H1 (cell line): Measurements from ENCODE around the gene NRXN3. TPM values are rescaled to one million over a fixed set of nuclear protein-coding genes. Genes with fewer than 3 reads are reported as not detected.
A peak's percentile ranks its signal among the peaks of the same experiment; 100 is the strongest.

Experiments
- ASH2L ChIP-seq: fragments of 200-600, 300-600 bp; sonication (generic); IDR thresholded peaks from one replicate; pipeline ENCODE4 v1.7.1; 2017; ENCODE audit warnings: low read length
- CHD2 ChIP-seq: IDR thresholded peaks from 2 replicates; pipeline ENCODE4 v1.6.1; 2012; ENCODE audit warnings: low read length, improper control_type of control experiment
- CTCF ChIP-seq, 3 experiments: IDR thresholded peaks; 1 replicate in 2 of 3; 2 replicates in 1 of 3; pipeline versions ENCODE4 v1.5.1 to v1.6.1; 2011; ENCODE audit warnings: low read length in 3 of 3, mild to moderate bottlenecking in 3 of 3, inconsistent platforms in 2 of 3, low read depth in 1 of 3, moderate library complexity in 1 of 3; ENCODE audit not compliant: insufficient read depth in 1 of 3; ENCODE audit errors: control extremely low read depth in 1 of 3
- EGR1 ChIP-seq: IDR thresholded peaks from 2 replicates; pipeline ENCODE4 v1.6.1; 2011; ENCODE audit warnings: low read depth, low read length, borderline replicate concordance
- EZH2 ChIP-seq: fragments of 200-600 bp; sonication (generic); IDR thresholded peaks from 2 replicates; pipeline ENCODE4 v1.7.1; 2012; ENCODE audit warnings: low read depth, mild to moderate bottlenecking, moderate library complexity, low read length, inconsistent platforms; ENCODE audit not compliant: severe bottlenecking
- GABPA ChIP-seq: IDR thresholded peaks from 2 replicates; pipeline ENCODE4 v1.6.1; 2011; ENCODE audit warnings: mild to moderate bottlenecking, low read length, moderate library complexity, borderline replicate concordance; ENCODE audit not compliant: insufficient read depth
- GTF2F1 ChIP-seq: IDR thresholded peaks from 2 replicates; pipeline ENCODE4 v1.6.1; 2012; ENCODE audit warnings: low read depth, low read length, improper control_type of control experiment, borderline replicate concordance
- HDAC2 ChIP-seq, 2 experiments: fragments of 300-600 bp in 1 of 2; sonication (generic) in 1 of 2; IDR thresholded peaks; 2 replicates each; pipeline ENCODE4 v1.6.1; 2011 to 2012; ENCODE audit warnings: low read depth in 2 of 2, low read length in 2 of 2, mild to moderate bottlenecking in 2 of 2, moderate library complexity in 2 of 2, borderline replicate concordance in 1 of 2, inconsistent platforms in 1 of 2
- JUN ChIP-seq: IDR thresholded peaks from 2 replicates; pipeline ENCODE4 v1.6.1; 2011; ENCODE audit warnings: low read depth, mild to moderate bottlenecking, improper control_type of control experiment, low read length
- KDM4A ChIP-seq: IDR thresholded peaks from one replicate; pipeline ENCODE4 v1.7.1; 2012; ENCODE audit warnings: low read depth, mild to moderate bottlenecking, moderate library complexity, low read length, inconsistent platforms; ENCODE audit not compliant: severe bottlenecking
- NRF1 ChIP-seq: IDR thresholded peaks from 2 replicates; pipeline ENCODE4 v1.6.1; 2011; ENCODE audit warnings: mild to moderate bottlenecking, low read depth, low read length, improper control_type of control experiment
- POU5F1 ChIP-seq: IDR thresholded peaks from 2 replicates; pipeline ENCODE4 v1.6.1; 2011; ENCODE audit warnings: low read depth, mild to moderate bottlenecking, low read length, moderate library complexity
- RAD21 ChIP-seq, 2 experiments: IDR thresholded peaks in 1 of 2; conservative IDR thresholded peaks in 1 of 2; 2 replicates each; pipeline ENCODE4 v1.6.1; 2011; ENCODE audit warnings: low read depth in 2 of 2, low read length in 2 of 2, improper control_type of control experiment in 1 of 2, inconsistent platforms in 1 of 2, mild to moderate bottlenecking in 1 of 2, moderate library complexity in 1 of 2
- RFX5 ChIP-seq: IDR thresholded peaks from 2 replicates; pipeline ENCODE4 v1.6.1; 2011; ENCODE audit warnings: low read depth, low read length, improper control_type of control experiment, borderline replicate concordance
- RXRA ChIP-seq: IDR thresholded peaks from 2 replicates; pipeline ENCODE4 v1.6.1; 2011; ENCODE audit warnings: low read depth, mild to moderate bottlenecking, low read length, moderate library complexity; ENCODE audit not compliant: insufficient read depth
- SAP30 ChIP-seq: fragments of 300-600 bp; sonication (generic); IDR thresholded peaks from 2 replicates; pipeline ENCODE4 v1.7.1; 2012; ENCODE audit warnings: low read length, moderate library complexity, mild to moderate bottlenecking, inconsistent platforms; ENCODE audit not compliant: insufficient read depth, insufficient replicate concordance
- SRF ChIP-seq: IDR thresholded peaks from 2 replicates; pipeline ENCODE4 v1.6.1; 2011; ENCODE audit warnings: mild to moderate bottlenecking, low read depth, low read length, moderate library complexity
- SUZ12 ChIP-seq: fragments of 200-600 bp; sonication (generic); IDR thresholded peaks from 2 replicates; pipeline ENCODE4 v1.6.1; 2012; ENCODE audit warnings: mild to moderate bottlenecking, inconsistent platforms, low read length, moderate library complexity, mixed read lengths
- TAF7 ChIP-seq: optimal IDR thresholded peaks from 2 replicates; pipeline ENCODE3; 2011; ENCODE audit warnings: low read depth, mild to moderate bottlenecking, inconsistent platforms, low read length, moderate library complexity, borderline replicate concordance
- TBP ChIP-seq: IDR thresholded peaks from 2 replicates; pipeline ENCODE4 v1.6.1; 2011; ENCODE audit warnings: low read depth, low read length, improper control_type of control experiment
- ZNF274 ChIP-seq: IDR thresholded peaks from 2 replicates; pipeline ENCODE4 v1.7.0; 2012; ENCODE audit warnings: low read length, borderline replicate concordance; ENCODE audit errors: extremely low read depth
- polyA plus RNA-seq, 7 experiments: library from polyadenylated mRNA; depleted of rRNA in 3 of 7; stranded (reverse) in 5 of 7; unstranded in 2 of 7; fragments of >200 nt in 5 of 7; fragments of 200-250 nt in 2 of 7; gene quantifications; 1 replicate in 5 of 7; 2 replicates in 1 of 7; 4 replicates in 1 of 7; pipeline versions ENCODE4 v1.2.1 to v1.2.3, GENCODE V29; 2011 to 2013; ENCODE audit warnings: missing spikeins in 2 of 7, mixed read lengths in 2 of 7
- total RNA-seq: library from RNA; stranded (reverse); fragmentation: NEBNext Ultra II Directional; extraction: Animal tissue kit (Norgen Biotek cat#: 25700); gene quantifications from 2 replicates; pipeline ENCODE4 v1.2.1, GENCODE V29; 2021

The NRXN3 gene
- total and polyA plus RNA-seq, 2 of the 8 experiments (the other 6 are each of a cell fraction or from before 2014, with no cell fraction given), result 2.6 to 4.1 TPM

GRCh38 chr14:78985668-78986381, 815.7 kb downstream of the NRXN3 start (continued):
- TF ChIP-seq EGR1 (no peak), CTCF (IDR thresholded peaks at IDR 0.05; ENCODE audit: control extremely low read depth in 1 of 3, insufficient read depth in 1 of 3, low read depth in 1 of 3, low read length in 3 of 3) (no peak), ASH2L (no peak), SRF (no peak), CHD2 (no peak), KDM4A (no peak), TAF7 (no peak), ZNF274 (no peak), RAD21 (IDR thresholded peaks at IDR 0.05 in 1 of 2, conservative IDR thresholded peaks at IDR 0.05 in 1 of 2; ENCODE audit: low read depth in 2 of 2, low read length in 2 of 2) (no peak), POU5F1 (0 out of 2 replicates have a peak, but pooled peaks have one; percentile 1), GTF2F1 (no peak), HDAC2 (IDR thresholded peaks at IDR 0.05; ENCODE audit: borderline replicate concordance in 1 of 2, low read depth in 2 of 2, low read length in 2 of 2) (0 out of 4 replicates have a peak, but pooled peaks have one; percentile 32 to 79), TBP (no peak), JUN (peak; percentile 93), EZH2 (no peak), RFX5 (no peak), GABPA (no peak), RXRA (no peak), NRF1 (no peak), SAP30 (no peak), SUZ12 (no peak)
